ENCODE results near the gene LDB2.

DNA sequence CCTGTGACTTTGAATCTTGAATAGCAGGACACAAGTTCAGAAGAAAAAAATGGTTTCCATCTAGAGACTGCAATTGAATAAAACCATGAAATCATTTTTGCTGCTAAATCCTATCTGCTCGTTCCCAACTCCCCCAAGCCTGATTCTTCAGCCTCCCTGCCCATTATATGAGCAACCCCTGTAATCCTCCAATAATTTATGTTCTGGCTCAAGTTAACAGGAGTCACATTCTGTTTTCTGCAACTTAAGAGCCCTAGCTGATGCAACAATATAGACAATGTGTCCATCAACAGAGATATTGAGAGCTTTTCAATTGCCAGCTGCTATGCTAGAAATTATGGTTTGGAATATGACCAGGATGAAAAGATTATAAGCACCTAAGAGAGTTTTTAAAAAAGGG, 84.1 kb downstream of the LDB2 start:
- no peak for TF ChIP-seq POLR2A (IDR thresholded peaks at IDR 0.05; ENCODE audit: low read depth, low read length)
- no peak for TF ChIP-seq JUN (IDR thresholded peaks at IDR 0.05; ENCODE audit: borderline replicate concordance, insufficient read depth, insufficient read length, low read depth)
- TF ChIP-seq, protein P1, sequence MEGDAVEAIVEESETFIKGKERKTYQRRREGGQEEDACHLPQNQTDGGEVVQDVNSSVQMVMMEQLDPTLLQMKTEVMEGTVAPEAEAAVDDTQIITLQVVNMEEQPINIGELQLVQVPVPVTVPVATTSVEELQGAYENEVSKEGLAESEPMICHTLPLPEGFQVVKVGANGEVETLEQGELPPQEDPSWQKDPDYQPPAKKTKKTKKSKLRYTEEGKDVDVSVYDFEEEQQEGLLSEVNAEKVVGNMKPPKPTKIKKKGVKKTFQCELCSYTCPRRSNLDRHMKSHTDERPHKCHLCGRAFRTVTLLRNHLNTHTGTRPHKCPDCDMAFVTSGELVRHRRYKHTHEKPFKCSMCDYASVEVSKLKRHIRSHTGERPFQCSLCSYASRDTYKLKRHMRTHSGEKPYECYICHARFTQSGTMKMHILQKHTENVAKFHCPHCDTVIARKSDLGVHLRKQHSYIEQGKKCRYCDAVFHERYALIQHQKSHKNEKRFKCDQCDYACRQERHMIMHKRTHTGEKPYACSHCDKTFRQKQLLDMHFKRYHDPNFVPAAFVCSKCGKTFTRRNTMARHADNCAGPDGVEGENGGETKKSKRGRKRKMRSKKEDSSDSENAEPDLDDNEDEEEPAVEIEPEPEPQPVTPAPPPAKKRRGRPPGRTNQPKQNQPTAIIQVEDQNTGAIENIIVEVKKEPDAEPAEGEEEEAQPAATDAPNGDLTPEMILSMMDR (IDR thresholded peaks at IDR 0.05; ENCODE audit: extremely low read depth in 1 of 2, insufficient read depth in 1 of 2, low read depth in 1 of 2, low read length in 2 of 2) = no peak
